DOHH2 (cell line): ENCODE measurements around the gene DYNC2H1.

Source experiments
- H3F3A ChIP-seq: fragments of 200-600 bp; sonication (generic), shearing (Covaris generic); 2 replicates; pipeline ENCODE4 v1.6.0; 2016; ENCODE audit warnings: antibody characterized with exemption, mild to moderate bottlenecking; ENCODE audit not compliant: control insufficient read depth, insufficient read depth
- H3K27ac ChIP-seq: fragments of 200-600 bp; sonication (generic); 2 replicates; pipeline ENCODE4 v1.5.1; 2014; ENCODE audit warnings: low read depth, mild to moderate bottlenecking, low read length, moderate library complexity
- H3K27me3 ChIP-seq: fragments of 200-600 bp; sonication (generic); 2 replicates; pipeline ENCODE4 v1.6.1; 2014; ENCODE audit warnings: mild to moderate bottlenecking, low read length, mixed read lengths; ENCODE audit not compliant: control insufficient read depth
- H3K36me3 ChIP-seq: fragments of 200-600 bp; sonication (generic); 2 replicates; pipeline ENCODE4 v1.6.1; 2014; ENCODE audit warnings: mild to moderate bottlenecking, low read length, moderate library complexity, mixed read lengths; ENCODE audit not compliant: control insufficient read depth
- H3K4me1 ChIP-seq: fragments of 200-600 bp; sonication (generic); 2 replicates; pipeline ENCODE4 v1.6.1; 2014; ENCODE audit warnings: mild to moderate bottlenecking, low read length, mixed read lengths; ENCODE audit not compliant: control insufficient read depth
- H3K4me2 ChIP-seq: fragments of 200-600 bp; sonication (generic); 2 replicates; pipeline ENCODE4 v1.6.0; 2014; ENCODE audit warnings: mild to moderate bottlenecking, low read length, moderate library complexity
- H3K4me3 ChIP-seq: fragments of 200-600 bp; sonication (generic); 2 replicates; pipeline ENCODE4 v1.5.1; 2014; ENCODE audit warnings: mild to moderate bottlenecking, low read length, mixed read lengths
- H3K79me2 ChIP-seq: fragments of 200-600 bp; sonication (generic); 2 replicates; pipeline ENCODE4 v1.6.1; 2014; ENCODE audit warnings: mild to moderate bottlenecking, low read length, mixed read lengths; ENCODE audit not compliant: control insufficient read depth
- H3K9me2 ChIP-seq: fragments of 200-600 bp; sonication (generic); replicated peaks from 2 replicates; pipeline ENCODE4 v1.6.1; 2014; ENCODE audit warnings: mild to moderate bottlenecking, low read length, mixed read lengths; ENCODE audit not compliant: control insufficient read depth
- H3K9me3 ChIP-seq: fragments of 200-600 bp; sonication (generic); 2 replicates; pipeline ENCODE4 v1.6.1; 2014; ENCODE audit warnings: antibody characterized with exemption, low read length, mixed read lengths; ENCODE audit not compliant: control insufficient read depth, insufficient read depth
- H4K20me1 ChIP-seq: fragments of 200-600 bp; sonication (generic); 2 replicates; pipeline ENCODE4 v1.6.0; 2014; ENCODE audit warnings: low read depth, mild to moderate bottlenecking, antibody characterized with exemption, low read length, moderate library complexity; ENCODE audit not compliant: control insufficient read depth, insufficient read depth
- CTCF ChIP-seq: fragments of 200-600 bp; sonication (generic); IDR thresholded peaks from one replicate; pipeline ENCODE4 v1.5.1; 2014; ENCODE audit warnings: antibody characterized with exemption, mild to moderate bottlenecking, low read depth, low read length; ENCODE audit not compliant: poor library complexity, severe bottlenecking
- EZH2phosphoT487 ChIP-seq: fragments of 200-600 bp; sonication (generic); IDR thresholded peaks from 2 replicates; pipeline ENCODE4 v1.6.1; 2017; ENCODE audit warnings: borderline replicate concordance, mild to moderate bottlenecking, antibody characterized with exemption, low read length, moderate library complexity, mixed read lengths

DYNC2H1 gene

GRCh38 chr11:103091801-103092524 lies 17.3 kb upstream of the DYNC2H1 start, which contains the start of gene DCUN1D5:
TSS of gene DCUN1D5 (minus strand) at chr11:103092160. CDS start at chr11:103091872, 288 bp downstream.
- Histone ChIP-seq H3K27me3 (no peaks in the 10 kb centered on the region), H3K79me2 (peaks cover 55% of the 10 kb centered on the region), H3K36me3 (peaks cover 32% of the 10 kb centered on the region), H3K9me2 (no peaks in the 10 kb centered on the region), H3K9me3 (no peaks in the 10 kb centered on the region), H4K20me1 (no peaks in the 10 kb centered on the region), H3K27ac (peak within 1 kb of the TSS; percentile 59), H3F3A (no peaks in the 10 kb centered on the region), H3K4me1 (peaks cover 23% of the 10 kb centered on the region), H3K4me3 (peak within 1 kb of the TSS; percentile 95), H3K4me2 (peak within 1 kb of the TSS; percentile 90)
- TF ChIP-seq CTCF (no peak), EZH2phosphoT487 (no peak)

- Histone ChIP-seq H3K4me3 (no peak overlapping the region), H3K27me3 (no peaks in the 10 kb centered on the region), H3K27ac (no peak overlapping the region), H3K79me2 (peaks cover 2% of the 10 kb centered on the region), H3K4me1 (peaks cover 6% of the 10 kb centered on the region), H3K9me2 (no peaks in the 10 kb centered on the region), H3K4me2 (no peak overlapping the region), H3K36me3 (no peaks in the 10 kb centered on the region), H4K20me1 (no peaks in the 10 kb centered on the region), H3K9me3 (no peaks in the 10 kb centered on the region), H3F3A (no peaks in the 10 kb centered on the region)
- TF ChIP-seq EZH2phosphoT487 (no peak), CTCF (no peak)
Observed at GRCh38 chr11:103097279-103097678, 11.9 kb upstream of the DYNC2H1 start.

GRCh38 chr11:103109818-103110388 lies 677 bp downstream of the DYNC2H1 start:
- TF ChIP-seq CTCF (no peak), EZH2phosphoT487 (no peak)
- H4K20me1 ChIP-seq, result no peaks in the 10 kb centered on the region
- peaks cover 3% of the 10 kb centered on the region; the same call in 1 of the 2 replicates for H3F3A ChIP-seq
- H3K9me2 ChIP-seq, result no peaks in the 10 kb centered on the region
- peak overlapping the region; percentile 85 for H3K4me2 ChIP-seq
- no peaks in the 10 kb centered on the region for H3K79me2 ChIP-seq
- H3K27me3 ChIP-seq, result no peaks in the 10 kb centered on the region
- peak overlapping the region; percentile 90 for H3K4me3 ChIP-seq
- no peak overlapping the region for H3K27ac ChIP-seq
- no peaks in the 10 kb centered on the region for H3K9me3 ChIP-seq
- H3K36me3 ChIP-seq, result no peaks in the 10 kb centered on the region
- peaks cover 17% of the 10 kb centered on the region for H3K4me1 ChIP-seq
